ENCODE data around the gene RAD50.
"Not testable (repeated sequence)": the region's sequence is repeated elsewhere in the genome, so short reads cannot be mapped to it uniquely, and the experiment has no call there.

RAD50 gene

GRCh38 chr5:132543472-132544201, 13.1 kb upstream of the RAD50 start, which contains the start of gene IL5:
TSS of gene IL5 (minus strand) at chr5:132543522. CDS start at chr5:132543478, 44 bp downstream.
- H3K4me1 Mint-ChIP-seq: no peaks in the 10 kb centered on the region
- H3K36me3 Mint-ChIP-seq: no peaks in the 10 kb centered on the region
- H3K9me3 Mint-ChIP-seq: no peaks in the 10 kb centered on the region
- ATAC-seq: no peak
- H3K27ac Mint-ChIP-seq: no peak within 1 kb of the TSS
- H3K4me3 Mint-ChIP-seq: no peak within 1 kb of the TSS
- no peaks in the 10 kb centered on the region for H3K27me3 Mint-ChIP-seq

GRCh38 chr5:132546108-132546507, 10.7 kb upstream of the RAD50 start:
- ATAC-seq: no peak
- Mint-ChIP-seq H3K4me1 (no peaks in the 10 kb centered on the region), H3K27ac (no peak overlapping the region), H3K27me3 (no peaks in the 10 kb centered on the region), H3K9me3 (no peaks in the 10 kb centered on the region), H3K4me3 (no peak overlapping the region), H3K36me3 (no peaks in the 10 kb centered on the region)

- no peaks in the 10 kb centered on the region for H3K27me3 Mint-ChIP-seq
- no peak overlapping the region for H3K27ac Mint-ChIP-seq
- H3K36me3 Mint-ChIP-seq: no peaks in the 10 kb centered on the region
- ATAC-seq: no peak
- peaks cover 6% of the 10 kb centered on the region for H3K4me1 Mint-ChIP-seq
- no peaks in the 10 kb centered on the region for H3K9me3 Mint-ChIP-seq
- no peak overlapping the region for H3K4me3 Mint-ChIP-seq
Observed at GRCh38 chr5:132547269-132547668, 9.5 kb upstream of the RAD50 start.

- not testable (repeated sequence) for H3K27ac Mint-ChIP-seq, H3K4me3 Mint-ChIP-seq, H3K36me3 Mint-ChIP-seq, H3K4me1 Mint-ChIP-seq, H3K9me3 Mint-ChIP-seq, ATAC-seq, H3K27me3 Mint-ChIP-seq
Observed at GRCh38 chr5:132548834-132549233, 7.9 kb upstream of the RAD50 start.

GRCh38 chr5:132549576-132549975, 7.2 kb upstream of the RAD50 start:
- no peak for ATAC-seq
- H3K27me3 Mint-ChIP-seq: no peaks in the 10 kb centered on the region
- no peak overlapping the region for H3K4me3 Mint-ChIP-seq

GRCh38 chr5:132556153-132556762, 519 bp upstream of the RAD50 start:
- Mint-ChIP-seq H3K4me1 (peaks cover 25% of the 10 kb centered on the region), H3K36me3 (no peaks in the 10 kb centered on the region)
- no peak for ATAC-seq

More at GRCh38 chr5:132549576-132549975, 7.2 kb upstream of the RAD50 start:
- H3K36me3 Mint-ChIP-seq: no peaks in the 10 kb centered on the region
- H3K4me1 Mint-ChIP-seq: peaks cover 6% of the 10 kb centered on the region
- no peaks in the 10 kb centered on the region for H3K9me3 Mint-ChIP-seq
- no peak overlapping the region for H3K27ac Mint-ChIP-seq

GRCh38 chr5:132557478-132558172, 848 bp downstream of the RAD50 start:
- peak; percentile 58 for ATAC-seq
- no peaks in the 10 kb centered on the region for H3K27me3 Mint-ChIP-seq
- H3K27ac Mint-ChIP-seq: peak overlapping the region; percentile 98
- H3K9me3 Mint-ChIP-seq: no peaks in the 10 kb centered on the region
- H3K36me3 Mint-ChIP-seq: no peaks in the 10 kb centered on the region
- H3K4me1 Mint-ChIP-seq: peaks cover 19% of the 10 kb centered on the region
- peak overlapping the region; percentile 98 for H3K4me3 Mint-ChIP-seq

More at GRCh38 chr5:132556153-132556762, 519 bp upstream of the RAD50 start:
- Mint-ChIP-seq H3K27me3 (no peaks in the 10 kb centered on the region), H3K9me3 (no peaks in the 10 kb centered on the region), H3K4me3 (peak overlapping the region; percentile 98), H3K27ac (peak overlapping the region; percentile 98)

- no peak for ATAC-seq
- Mint-ChIP-seq H3K36me3 (no peaks in the 10 kb centered on the region), H3K27me3 (no peaks in the 10 kb centered on the region), H3K27ac (no peak overlapping the region), H3K4me1 (peaks cover 19% of the 10 kb centered on the region), H3K9me3 (no peaks in the 10 kb centered on the region), H3K4me3 (no peak overlapping the region)
Observed at GRCh38 chr5:132559383-132560060, 2.7 kb downstream of the RAD50 start.

GRCh38 chr5:132561601-132562000, 4.8 kb downstream of the RAD50 start:
- peaks cover 3% of the 10 kb centered on the region for H3K9me3 Mint-ChIP-seq
- peaks cover 5% of the 10 kb centered on the region for H3K36me3 Mint-ChIP-seq
- no peaks in the 10 kb centered on the region for H3K27me3 Mint-ChIP-seq
- no peak overlapping the region for H3K4me3 Mint-ChIP-seq
- H3K27ac Mint-ChIP-seq: no peak overlapping the region
- peaks cover 18% of the 10 kb centered on the region for H3K4me1 Mint-ChIP-seq
- ATAC-seq: no peak

- not testable (repeated sequence) for ATAC-seq, H3K27me3 Mint-ChIP-seq, H3K9me3 Mint-ChIP-seq, H3K4me3 Mint-ChIP-seq, H3K27ac Mint-ChIP-seq
- Mint-ChIP-seq H3K4me1 (peaks cover 13% of the 10 kb centered on the region), H3K36me3 (peaks cover 30% of the 10 kb centered on the region)
Observed at GRCh38 chr5:132564555-132564954, 7.8 kb downstream of the RAD50 start.

GRCh38 chr5:132566657-132567056, 9.9 kb downstream of the RAD50 start:
- Mint-ChIP-seq H3K27me3 (no peaks in the 10 kb centered on the region), H3K9me3 (peaks cover 3% of the 10 kb centered on the region), H3K4me3 (no peak overlapping the region), H3K36me3 (peaks cover 51% of the 10 kb centered on the region), H3K27ac (no peak overlapping the region), H3K4me1 (peaks cover 20% of the 10 kb centered on the region)
- ATAC-seq: no peak

- ATAC-seq: no peak
- H3K27me3 Mint-ChIP-seq: no peaks in the 10 kb centered on the region
- peaks cover 6% of the 10 kb centered on the region for H3K4me1 Mint-ChIP-seq
- no peaks in the 10 kb centered on the region for H3K9me3 Mint-ChIP-seq
- no peak overlapping the region for H3K27ac Mint-ChIP-seq
- no peak overlapping the region for H3K4me3 Mint-ChIP-seq
- peaks cover 65% of the 10 kb centered on the region for H3K36me3 Mint-ChIP-seq
Observed at GRCh38 chr5:132576123-132576522, 19.3 kb downstream of the RAD50 start.

GRCh38 chr5:132584560-132584959, 27.8 kb downstream of the RAD50 start:
- H3K27me3 Mint-ChIP-seq: not testable (repeated sequence)

GRCh38 chr5:132586063-132586462, 29.3 kb downstream of the RAD50 start:
- no peaks in the 10 kb centered on the region for H3K4me1 Mint-ChIP-seq
- no peaks in the 10 kb centered on the region for H3K27me3 Mint-ChIP-seq
- peaks cover 66% of the 10 kb centered on the region for H3K36me3 Mint-ChIP-seq
- no peak for ATAC-seq
- no peak overlapping the region for H3K27ac Mint-ChIP-seq
- H3K4me3 Mint-ChIP-seq: no peak overlapping the region
- no peaks in the 10 kb centered on the region for H3K9me3 Mint-ChIP-seq

More at GRCh38 chr5:132584560-132584959, 27.8 kb downstream of the RAD50 start:
- H3K36me3 Mint-ChIP-seq: peaks cover 51% of the 10 kb centered on the region
- ATAC-seq, H3K4me3 Mint-ChIP-seq, H3K9me3 Mint-ChIP-seq, H3K4me1 Mint-ChIP-seq, H3K27ac Mint-ChIP-seq: not testable (repeated sequence)

GRCh38 chr5:132589467-132589866, 32.7 kb downstream of the RAD50 start:
- Mint-ChIP-seq H3K4me1 (no peaks in the 10 kb centered on the region), H3K27me3 (no peaks in the 10 kb centered on the region), H3K36me3 (peaks cover 55% of the 10 kb centered on the region), H3K4me3 (no peak overlapping the region), H3K9me3 (no peaks in the 10 kb centered on the region), H3K27ac (no peak overlapping the region)
- ATAC-seq: no peak
